ENCODE results near the gene SCAF4.

GRCh38 chr21:31677047-31677446 lies 54.9 kb downstream of the SCAF4 start:
- TF ChIP-seq CTCF (IDR thresholded peaks at IDR 0.05; ENCODE audit: low read length) = no peak
- TF ChIP-seq EZH2 (IDR thresholded peaks at IDR 0.05; ENCODE audit: borderline replicate concordance, low read length) = no peak
